T-helper 22 cell (primary cell): ENCODE results near the gene TFEB.
A peak's percentile ranks its signal among the peaks of the same experiment; 100 is the strongest.

ENCODE experiments used
- DNase-seq: peaks from one replicate; pipeline ENCODE4 v3.0.0-alpha.2; 2020; ENCODE audit warnings: low read depth

TFEB gene

GRCh38 chr6:41705996-41706835 lies 29.2 kb downstream of the TFEB start:
- peak; percentile 17 for DNase-seq

- no peak for DNase-seq
Observed at GRCh38 chr6:41705311-41705995, 30.0 kb downstream of the TFEB start.

DNA sequence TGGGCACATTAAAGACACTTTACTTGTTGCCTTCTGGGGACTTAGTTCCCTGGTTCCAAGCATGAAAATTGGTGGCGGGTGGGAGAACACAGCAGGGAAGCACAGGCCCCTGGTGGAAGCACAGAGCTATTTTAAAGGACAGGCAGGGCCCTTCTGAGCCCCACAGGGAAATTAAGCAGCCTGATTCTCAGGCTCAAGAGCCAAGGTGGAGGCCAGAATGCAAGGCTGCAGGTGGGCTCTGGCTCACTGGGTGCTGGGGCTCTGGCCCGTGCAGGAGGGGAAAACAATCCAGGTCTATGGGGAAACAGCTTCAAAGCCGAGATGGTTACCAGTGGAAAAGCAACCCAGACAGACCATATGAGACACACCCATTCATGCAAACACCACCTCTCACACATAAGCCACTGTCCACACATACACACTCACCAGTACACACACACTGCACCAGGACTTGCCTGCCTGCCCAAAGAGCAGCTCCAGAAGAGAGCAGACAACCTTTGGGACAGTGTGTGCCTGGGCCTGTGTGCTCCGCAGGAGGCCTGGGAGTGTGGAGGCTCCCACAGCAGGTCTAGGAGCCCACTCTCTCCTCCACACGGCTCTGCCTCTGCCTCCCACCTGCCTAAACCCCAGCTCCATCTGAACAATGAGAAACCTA lies 30.6 kb downstream of the TFEB start:
- no peak for DNase-seq

DNA sequence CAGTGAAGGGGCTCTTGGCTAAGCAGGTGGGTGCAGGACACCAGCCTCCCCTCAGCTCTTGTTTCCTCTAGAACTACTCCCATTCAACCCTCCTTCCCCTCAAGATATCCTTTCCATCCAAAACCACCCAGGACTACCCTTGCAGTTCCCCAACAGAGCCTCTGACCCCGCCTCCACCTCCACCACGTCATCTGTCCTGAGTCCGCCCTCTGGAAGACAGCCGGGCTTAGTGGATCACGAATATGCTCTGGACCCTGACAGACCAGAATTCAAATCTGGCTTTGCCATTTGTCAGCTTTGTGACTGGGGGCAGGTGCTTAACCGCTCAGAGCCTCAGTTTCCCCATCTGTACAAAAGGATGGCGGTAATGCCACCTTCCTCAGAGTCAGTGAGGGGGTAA lies 31.4 kb downstream of the TFEB start:
- no peak for DNase-seq

GRCh38 chr6:41702771-41703494 lies 32.5 kb downstream of the TFEB start:
- no peak for DNase-seq

DNA sequence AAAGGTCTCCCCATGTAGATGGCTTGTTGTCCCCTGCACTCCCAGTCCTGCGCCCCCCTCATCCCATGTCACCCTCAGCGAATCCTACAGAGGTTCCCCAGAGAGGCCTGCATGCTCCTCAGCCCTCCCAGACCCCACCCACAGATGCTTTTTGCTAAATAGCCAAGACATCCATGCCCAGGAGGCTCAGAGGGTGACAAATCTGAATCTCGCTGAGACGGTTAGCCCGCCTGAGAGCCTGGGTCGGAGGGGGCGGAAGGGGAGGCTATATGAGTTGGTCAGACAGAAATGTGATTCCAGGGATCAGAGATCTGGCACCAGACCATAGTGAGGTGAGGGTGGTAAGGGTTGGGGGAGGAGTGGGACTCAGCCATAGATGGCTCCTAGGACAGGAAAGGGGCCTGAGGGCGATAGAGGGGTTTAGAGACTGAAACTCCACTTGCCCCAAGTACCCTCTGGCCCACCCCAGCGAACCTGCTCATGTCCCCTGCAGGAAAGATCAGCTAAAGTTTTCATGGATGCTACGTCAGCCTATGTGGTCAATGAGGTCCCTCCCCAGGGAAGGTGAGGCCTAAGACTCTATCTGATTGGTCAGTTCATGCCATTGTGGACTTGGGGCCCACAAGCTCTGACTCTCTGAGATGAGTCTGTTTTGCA lies 33.2 kb downstream of the TFEB start:
- DNase-seq: no peak

DNA sequence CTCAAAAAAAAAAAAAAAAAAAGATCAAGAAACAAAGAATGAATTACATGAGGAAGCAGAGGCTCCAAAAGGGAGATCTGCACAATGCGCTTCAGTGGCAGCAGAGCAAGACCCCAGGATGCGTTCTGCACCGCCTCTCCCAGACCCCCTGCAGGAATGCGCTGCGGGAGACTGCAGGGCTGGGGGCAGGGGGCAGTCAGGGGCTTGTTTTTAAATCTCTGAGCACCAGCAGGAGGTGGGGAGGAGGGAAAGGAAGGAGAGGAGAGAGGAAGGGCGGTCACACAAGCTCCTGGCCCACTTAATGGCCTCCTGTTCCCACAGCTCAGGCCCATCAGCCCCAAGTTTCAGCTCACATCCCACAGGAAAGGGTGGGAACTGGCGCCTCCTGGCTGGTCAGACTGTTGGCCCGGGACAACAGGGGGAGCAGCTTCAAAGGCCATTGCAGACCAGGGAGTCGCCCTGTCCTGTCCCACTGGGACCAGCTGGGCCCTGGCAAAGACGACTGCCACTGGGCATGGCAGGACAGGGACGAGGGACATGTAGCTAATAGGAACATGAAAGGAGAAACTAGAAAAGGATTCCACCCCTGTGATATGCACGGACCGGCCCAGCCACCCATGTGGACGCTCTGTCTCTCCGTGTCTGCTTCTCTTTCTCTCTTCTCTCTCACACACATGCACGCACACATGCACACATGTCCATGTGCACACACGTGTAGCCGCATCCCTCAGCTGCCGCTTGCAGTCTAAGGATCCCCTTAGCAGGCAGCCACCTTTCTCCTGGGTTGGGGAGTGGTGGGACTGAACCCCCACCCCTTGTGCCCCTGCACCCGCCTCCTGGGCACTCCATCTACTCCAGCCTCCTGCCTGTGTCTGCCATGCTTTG lies 34.7 kb downstream of the TFEB start:
- DNase-seq: no peak

DNA sequence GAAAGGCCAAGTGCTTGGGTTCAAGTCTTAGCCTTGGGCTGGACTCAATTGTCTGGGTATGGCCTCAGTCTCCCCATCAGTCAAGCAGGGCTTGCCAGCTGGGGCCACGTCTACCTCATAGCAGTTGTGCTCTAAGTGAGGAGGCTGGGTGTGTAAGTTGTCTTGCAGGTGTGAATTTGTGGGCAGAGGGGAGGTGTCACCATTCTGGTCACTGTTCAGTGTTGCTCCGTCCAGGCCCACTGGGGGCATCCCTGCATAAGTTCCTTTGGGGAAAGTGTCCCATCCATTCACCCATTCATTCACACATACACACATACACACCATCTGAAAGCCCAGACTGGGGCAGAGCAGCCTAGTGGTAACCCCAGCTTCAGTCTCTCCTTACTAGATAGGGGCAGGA lies 36.3 kb downstream of the TFEB start:
- DNase-seq: no peak

GRCh38 chr6:41697861-41698781 lies 37.3 kb downstream of the TFEB start:
- no peak for DNase-seq

DNA sequence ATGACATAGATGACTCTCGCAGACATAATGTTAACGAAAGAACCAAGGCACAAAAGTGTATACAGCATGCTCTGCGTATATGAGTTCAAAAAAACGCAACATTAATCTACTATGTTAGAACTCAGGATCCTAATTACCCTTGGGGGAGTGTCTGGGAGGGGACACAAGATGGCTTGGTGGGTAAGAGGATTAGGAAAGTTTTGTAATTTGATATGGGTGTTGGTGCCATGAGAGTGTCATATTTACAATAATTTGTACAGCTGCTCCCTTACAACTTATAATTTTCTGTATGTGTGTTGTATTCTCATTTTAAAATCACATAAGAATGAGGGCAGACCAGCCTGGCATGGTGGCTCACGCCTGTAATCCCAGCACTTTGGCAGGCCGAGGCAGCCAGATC lies 38.6 kb downstream of the TFEB start:
- no peak for DNase-seq

GRCh38 chr6:41695825-41696224 lies 39.6 kb downstream of the TFEB start:
- no peak for DNase-seq

DNA sequence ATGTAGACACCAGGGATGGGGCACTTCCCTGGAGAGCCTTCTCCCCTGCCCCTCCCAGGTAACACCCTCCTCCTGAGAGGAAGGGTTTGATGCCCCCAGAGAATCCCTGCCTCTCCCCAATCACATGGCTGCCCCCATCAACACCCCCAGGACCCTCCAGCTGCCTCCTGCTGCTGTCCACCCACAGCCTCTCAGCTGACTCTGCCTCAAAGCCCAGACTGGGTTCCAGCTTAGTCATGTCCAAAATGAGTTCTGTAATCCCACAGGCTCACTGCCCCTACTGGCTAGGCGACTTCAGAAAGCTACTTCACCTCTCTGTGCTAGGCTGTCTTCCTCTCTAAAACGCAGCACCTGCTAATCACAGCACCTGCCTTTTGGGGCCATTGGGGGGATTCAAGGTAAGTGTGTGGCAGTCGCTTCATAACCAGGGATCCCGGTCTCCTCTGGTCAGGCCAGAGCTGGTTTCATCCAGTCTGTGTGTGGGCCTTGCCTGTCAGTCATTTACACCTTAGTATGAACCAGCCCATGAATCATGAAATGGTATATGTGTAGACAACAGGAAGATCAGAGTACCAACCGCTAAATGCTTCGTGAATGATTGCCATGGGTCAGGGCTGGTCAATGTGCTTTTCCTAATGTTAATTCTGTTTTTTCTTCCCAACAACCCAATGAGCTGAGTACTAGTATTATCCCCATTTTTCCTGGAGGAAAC lies 40.4 kb downstream of the TFEB start:
- DNase-seq: no peak

- DNase-seq: no peak
Observed at GRCh38 chr6:41693281-41694240, 41.8 kb downstream of the TFEB start.

DNA sequence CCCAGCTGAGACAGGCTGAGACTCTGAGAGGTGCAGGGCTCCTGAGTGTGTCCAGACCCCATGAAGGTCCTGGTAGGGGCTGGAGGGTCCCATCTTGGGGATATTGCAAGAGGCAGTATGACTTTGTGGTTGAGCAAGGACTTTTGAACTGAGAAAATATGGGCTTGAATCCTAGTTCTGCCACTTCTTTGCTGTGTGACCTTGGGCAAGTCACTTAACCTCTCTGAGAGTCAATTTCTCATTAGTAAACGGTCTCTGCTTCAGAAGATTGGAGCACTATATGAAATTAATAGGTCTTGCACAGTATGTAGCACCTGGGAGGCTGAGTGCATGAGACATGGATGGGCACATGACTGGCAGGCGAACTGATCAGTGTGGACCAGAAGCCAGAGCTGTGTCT lies 42.7 kb downstream of the TFEB start:
- DNase-seq: no peak

DNA sequence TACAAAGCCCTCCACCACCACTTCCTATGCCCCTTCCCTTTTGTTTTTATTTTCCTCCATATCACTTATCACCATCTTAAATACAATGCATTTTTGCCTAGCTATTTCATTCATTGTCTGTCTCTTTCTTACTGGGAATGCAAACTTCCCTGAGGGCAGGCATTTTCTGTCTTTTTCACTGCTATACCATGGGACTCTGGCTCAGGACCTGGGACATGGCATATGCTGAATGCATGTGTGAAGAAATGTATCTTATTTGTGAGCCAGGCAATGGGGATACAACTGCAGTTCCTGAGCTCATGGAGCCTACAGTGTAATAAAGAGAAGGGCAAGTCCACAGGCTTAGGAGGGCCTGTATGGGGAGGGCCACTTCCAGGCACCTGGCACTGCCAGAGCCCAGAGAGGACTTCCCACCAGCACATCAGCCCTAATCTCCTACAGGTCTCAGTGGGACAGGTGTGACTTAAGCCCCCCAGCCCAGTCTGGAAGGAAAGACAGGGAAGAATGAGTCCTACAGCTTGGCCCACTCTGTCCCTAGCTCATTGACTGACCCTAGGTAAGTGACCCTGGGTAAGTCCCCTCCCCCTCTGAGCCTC lies 43.2 kb downstream of the TFEB start:
- DNase-seq: no peak

- no peak for DNase-seq
Observed at GRCh38 chr6:41691426-41692079, 43.9 kb downstream of the TFEB start.
